Fibroblast of lung (primary cell): ENCODE results near the gene SLC2A5.

Experiments
- EZH2 ChIP-seq: IDR thresholded peaks from 2 replicates; pipeline ENCODE4 v1.5.1; 2012; ENCODE audit warnings: low read length, control low read depth, mild to moderate bottlenecking; ENCODE audit errors: missing control alignments
- TF ChIP-seq, protein P1 (sequence below), 2 donors: IDR thresholded peaks in 1 of 2; conservative IDR thresholded peaks in 1 of 2; 1 replicate in 1 of 2; 2 replicates in 1 of 2; pipeline ENCODE4 v1.5.1; 2011 to 2012; ENCODE audit warnings: low read length in 2 of 2, control low read depth in 1 of 2, inconsistent platforms in 1 of 2, low read depth in 1 of 2, mild to moderate bottlenecking in 1 of 2

DNA sequence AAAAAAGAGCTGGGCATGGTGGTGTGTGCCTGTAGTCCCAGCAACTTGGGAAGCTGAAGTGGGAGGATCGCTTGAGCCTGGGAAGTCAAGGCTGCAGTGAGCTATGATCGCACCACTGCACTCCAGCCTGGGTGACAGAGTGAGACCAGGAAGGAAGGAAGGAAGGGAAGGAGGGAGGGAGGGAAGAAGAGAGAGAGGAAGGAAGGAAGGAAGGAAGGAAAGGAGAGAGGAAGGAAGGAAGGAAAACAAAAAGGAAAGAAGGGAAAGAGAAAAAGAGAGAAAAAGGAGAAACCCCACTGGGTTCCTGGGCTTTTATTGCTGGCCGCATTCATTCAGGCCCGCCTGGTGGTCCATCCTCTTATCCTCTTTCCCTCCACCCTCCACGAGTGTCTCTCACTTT is 53.0 kb downstream of the SLC2A5 start:
- TF ChIP-seq, protein P1, sequence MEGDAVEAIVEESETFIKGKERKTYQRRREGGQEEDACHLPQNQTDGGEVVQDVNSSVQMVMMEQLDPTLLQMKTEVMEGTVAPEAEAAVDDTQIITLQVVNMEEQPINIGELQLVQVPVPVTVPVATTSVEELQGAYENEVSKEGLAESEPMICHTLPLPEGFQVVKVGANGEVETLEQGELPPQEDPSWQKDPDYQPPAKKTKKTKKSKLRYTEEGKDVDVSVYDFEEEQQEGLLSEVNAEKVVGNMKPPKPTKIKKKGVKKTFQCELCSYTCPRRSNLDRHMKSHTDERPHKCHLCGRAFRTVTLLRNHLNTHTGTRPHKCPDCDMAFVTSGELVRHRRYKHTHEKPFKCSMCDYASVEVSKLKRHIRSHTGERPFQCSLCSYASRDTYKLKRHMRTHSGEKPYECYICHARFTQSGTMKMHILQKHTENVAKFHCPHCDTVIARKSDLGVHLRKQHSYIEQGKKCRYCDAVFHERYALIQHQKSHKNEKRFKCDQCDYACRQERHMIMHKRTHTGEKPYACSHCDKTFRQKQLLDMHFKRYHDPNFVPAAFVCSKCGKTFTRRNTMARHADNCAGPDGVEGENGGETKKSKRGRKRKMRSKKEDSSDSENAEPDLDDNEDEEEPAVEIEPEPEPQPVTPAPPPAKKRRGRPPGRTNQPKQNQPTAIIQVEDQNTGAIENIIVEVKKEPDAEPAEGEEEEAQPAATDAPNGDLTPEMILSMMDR (conservative IDR thresholded peaks at IDR 0.05 in 1 of 2, IDR thresholded peaks at IDR 0.05 in 1 of 2; ENCODE audit: low read depth in 1 of 2, low read length in 2 of 2), result no peak
- TF ChIP-seq EZH2, result no peak
